ENCODE results near the gene SMPD2.
"Not testable (repeated sequence)": the region's sequence is repeated elsewhere in the genome, so short reads cannot be mapped to it uniquely, and the experiment has no call there.

SMPD2 gene

DNA sequence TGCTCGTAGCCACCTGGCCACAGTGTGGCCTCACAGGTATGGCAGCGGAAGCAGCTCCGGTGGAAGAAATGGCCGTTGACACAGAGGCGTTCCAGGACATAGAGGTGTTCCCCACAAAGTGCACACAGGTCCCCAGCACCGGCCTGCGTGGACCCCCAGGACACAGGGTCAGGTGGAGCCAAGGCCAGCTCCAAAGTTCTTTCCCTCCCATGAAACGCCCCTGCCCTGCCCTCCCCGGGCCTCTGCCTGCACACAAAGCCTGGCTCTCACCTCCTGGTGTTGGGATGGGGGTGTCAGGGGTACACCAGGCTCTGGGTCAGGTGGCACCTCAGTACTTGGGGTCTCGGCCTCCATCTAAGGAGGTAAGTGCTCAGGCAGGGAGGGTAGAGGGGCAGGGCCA, 6.6 kb downstream of the SMPD2 start:
- no peak for DNase-seq

DNA sequence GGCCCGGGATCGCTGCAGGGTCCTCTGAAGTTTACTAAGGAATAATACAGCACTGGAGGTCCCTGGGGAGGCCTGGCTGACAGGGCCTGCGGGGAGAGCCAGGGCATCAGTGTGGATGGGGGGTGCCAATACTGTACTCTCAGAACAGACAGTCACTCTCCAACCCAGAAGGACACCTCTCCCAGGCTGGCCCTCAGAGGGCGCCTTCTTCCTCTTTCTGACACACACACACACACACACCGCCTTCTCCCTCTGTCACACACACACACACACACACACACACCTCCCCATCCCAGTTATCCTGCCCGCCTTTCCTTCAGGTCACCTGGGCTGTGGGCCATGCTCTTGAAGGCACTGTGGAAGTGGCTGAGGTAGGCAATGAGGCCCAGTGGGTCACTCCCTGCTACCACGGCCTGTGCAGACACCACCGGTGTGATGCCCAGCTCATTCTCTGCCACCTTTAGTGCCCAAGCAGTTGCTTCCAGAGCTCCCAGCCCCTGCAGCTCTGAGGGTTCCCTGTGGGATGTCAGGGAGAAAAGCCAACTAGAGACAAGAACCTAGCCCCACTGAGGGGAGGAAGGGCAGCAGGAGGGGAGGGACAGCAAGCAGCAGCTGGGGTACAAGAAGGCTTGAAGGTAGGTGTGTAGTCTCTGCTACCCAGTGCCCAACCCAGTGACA, 7.5 kb downstream of the SMPD2 start:
- DNase-seq, result no peak

DNA sequence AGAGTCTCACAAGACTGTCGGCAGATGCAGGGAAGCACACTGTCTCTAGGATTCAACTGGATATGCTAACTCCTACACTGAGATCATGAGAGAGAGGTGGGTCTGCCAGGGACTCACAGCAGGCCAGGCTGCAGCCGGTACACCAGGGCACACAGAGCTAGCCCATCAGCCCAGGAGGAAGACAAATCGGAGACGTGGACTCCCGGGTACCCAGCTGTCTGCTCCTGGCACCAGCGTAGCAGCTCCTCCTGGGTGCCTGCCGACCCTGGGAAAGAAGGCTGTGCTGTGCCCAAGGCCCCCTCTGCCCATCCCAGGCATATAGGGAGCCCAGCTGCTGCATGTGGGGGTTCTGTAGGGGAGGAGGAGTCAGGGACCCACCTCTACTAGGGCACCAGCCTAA, 8.1 kb downstream of the SMPD2 start:
- DNase-seq, result no peak

DNA sequence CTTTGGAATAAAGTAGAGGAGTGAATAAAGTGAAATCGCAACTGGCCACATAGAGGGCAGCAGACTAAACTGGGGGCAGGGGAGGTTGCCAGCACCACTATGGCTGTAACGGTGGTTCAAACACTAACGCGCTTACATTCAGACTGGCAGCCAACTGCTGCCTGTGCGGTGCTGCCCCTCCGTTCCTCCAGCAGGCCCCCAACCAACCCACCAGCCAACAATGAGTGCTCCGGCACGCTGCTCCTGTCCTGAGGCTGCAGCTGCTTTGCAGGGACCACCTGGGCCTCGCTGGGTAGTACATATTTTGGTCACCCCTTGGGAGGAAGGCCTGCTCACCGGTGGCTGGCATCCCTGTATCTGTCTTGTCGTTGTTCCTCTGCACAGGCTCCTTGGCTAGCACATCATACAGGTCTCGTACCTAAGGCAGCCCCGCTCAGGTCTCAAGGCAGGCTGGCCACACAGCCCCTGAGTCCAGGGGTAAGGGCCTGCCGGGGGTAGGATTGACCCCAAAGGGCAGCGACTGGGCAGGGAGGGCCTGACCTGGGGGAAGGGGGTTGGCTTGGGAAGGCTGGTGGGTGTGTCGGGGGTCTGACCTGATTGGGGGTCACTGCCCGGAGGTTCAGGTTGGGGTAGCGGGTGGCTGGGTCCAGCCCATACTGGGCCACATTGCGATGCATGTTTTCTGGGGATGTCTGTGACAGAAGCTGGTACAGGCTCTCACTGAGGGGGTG, 8.7 kb downstream of the SMPD2 start:
- no peak for DNase-seq

DNA sequence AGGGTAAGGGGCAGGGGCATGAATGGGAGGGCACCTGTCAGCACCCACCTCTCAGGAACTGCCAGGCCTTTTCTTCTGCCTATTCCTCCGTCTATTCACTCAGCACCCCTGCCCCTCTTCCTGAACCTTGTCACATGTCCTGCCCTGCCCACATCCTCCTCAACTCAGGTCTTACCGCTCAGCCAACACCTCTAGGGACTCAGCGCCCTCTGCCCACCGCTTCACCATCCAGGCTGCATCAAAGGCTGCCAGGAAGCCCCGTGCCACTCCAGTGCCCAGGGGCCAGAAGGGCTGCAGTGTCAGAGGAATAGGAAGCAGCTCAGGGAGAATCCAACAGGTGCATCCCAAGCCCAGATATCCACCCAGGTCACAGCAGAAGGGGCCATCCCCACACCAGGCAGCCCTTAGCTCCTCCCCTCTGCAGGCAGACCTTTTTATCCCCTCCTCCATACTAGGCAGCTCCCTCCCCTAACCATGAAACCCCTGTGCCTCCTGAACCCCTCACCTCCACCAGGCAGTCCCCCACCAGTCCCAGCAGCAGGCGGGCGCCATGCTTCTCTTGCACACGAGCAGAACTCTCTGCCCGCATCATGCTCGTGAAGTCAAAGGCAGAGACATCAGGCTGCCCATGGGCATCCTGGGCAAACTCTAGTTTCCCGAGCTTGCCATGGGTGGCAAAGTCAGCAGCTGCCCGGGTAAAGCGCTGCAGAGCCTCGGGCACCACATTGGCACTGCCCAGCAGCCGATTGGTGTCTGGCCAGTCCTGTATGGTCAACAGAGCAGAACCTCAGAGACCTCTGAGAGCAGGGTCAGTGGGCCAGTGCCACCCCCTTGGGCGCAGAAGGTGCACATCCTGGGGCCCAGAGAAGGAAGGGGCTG, 9.5 kb downstream of the SMPD2 start:
- no peak for DNase-seq

DNA sequence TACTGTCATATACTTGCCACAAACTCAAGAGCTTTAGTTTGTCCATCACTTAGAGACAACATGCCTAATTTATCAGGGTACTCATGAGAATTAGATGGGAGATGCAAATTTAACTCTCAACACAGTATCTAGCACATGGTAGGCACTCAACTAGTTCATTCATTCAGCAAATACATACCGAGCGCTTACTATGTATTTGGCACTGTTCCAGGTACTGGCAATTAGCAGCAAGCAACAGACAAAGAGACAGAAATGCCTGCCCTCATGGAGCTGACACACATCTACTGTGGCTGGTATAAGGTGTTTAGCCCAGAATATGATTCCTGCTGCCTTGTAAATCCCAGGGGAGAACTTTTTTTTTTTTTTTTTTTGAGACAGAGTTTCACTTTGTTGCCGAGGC, 10.3 kb downstream of the SMPD2 start:
- DNase-seq, result no peak

DNA sequence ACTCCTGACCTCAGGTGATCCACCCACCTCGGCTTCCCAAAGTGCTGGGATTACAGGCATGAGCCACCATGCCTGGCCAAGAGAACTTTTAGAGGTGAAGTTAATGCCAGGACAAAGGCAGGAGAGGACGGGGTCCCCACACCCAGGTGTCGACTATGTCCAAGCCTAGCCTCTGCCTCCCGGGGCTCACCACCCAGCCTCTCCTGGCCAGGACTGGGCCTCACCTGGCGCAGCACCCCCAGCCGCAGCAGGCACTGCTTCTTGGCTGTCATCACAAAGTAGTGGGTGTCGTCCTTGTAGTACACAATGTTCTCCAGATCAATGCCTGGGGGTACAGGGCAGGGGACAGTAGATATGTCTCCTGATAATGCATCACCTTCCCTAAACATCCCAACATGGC, 10.9 kb downstream of the SMPD2 start:
- no peak for DNase-seq

DNA sequence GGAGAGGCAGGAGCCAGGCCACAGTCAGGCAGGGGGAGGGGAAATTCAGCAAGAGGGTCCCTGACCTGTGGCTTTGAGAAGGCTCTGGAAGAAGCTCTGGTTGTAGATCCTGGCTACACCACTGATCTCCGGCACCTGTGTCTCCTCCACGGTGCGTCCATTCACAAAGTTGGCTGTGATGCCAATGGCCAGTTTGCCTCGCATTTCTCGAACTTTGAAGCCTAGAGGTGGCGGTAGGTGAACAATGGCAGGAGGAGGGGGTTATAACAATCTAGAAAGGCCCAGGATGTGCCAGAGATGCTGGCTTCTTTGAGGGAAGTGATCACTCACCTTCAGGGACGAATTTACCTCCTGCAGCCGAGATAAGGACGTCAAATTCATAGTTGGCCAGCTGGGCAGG, 11.7 kb downstream of the SMPD2 start:
- DNase-seq, result no peak

DNA sequence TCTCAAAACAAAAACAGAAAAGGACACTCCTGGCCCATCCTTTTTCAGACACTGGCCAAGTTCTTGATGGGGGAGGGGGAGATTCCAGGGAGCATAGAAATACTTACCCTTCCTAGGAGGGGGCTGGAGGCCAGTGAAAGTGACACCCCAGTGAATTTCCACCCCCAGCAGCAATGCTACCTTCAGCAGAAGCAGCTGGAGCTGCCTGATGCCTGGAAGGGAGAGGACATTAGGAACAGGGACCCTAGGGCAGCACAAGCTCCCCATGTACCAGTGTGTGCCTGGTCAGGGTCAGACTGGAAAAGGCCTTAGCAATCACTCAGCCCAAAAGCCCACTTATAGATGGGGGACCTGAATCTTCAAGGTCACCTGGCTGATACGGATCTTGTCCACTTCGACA, 12.6 kb downstream of the SMPD2 start:
- no peak for DNase-seq

DNA sequence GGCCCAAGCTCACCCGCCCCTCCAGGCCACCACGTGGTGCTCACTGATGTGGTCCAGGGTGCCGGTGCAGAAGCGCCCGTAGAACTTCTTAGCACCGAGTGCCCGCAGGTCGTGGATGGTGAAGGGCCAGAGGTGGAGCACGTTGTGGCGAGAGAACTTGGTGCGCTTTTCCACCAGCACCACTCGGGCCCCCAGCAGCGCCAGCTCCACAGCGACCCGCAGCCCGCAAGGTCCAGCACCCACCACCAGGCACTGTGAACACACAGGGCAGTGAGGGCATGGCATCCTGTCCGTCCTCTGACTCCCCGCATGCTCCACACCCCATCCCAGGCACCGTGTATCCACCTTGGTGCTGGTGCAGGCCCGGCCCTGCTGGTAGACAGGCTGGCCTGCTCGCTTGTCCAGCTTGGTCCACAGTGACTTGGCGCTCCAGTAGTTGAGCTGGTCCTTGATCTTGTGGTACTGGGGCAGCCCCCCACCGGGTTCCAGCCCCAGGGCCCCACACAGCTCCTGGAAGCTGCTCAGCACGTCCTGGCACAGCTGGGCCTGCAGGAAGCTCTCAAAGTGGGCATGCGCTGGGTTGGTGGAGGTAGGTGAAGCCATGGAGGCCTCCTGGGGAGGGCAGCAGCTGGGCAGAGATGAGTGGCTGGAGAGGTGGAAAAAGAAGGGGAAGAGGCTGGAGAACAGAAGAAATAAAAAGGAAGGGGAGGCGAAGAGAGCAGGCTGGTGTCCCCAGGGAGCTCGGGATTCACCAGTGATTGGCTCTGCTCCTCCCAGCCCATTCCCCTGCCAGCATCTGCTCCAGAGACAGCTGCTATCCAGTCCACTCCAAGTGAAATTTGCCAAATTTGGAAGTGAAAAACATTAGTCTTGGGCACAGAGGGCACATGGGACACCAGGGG, 13.3 kb downstream of the SMPD2 start:
- no peak for DNase-seq

DNA sequence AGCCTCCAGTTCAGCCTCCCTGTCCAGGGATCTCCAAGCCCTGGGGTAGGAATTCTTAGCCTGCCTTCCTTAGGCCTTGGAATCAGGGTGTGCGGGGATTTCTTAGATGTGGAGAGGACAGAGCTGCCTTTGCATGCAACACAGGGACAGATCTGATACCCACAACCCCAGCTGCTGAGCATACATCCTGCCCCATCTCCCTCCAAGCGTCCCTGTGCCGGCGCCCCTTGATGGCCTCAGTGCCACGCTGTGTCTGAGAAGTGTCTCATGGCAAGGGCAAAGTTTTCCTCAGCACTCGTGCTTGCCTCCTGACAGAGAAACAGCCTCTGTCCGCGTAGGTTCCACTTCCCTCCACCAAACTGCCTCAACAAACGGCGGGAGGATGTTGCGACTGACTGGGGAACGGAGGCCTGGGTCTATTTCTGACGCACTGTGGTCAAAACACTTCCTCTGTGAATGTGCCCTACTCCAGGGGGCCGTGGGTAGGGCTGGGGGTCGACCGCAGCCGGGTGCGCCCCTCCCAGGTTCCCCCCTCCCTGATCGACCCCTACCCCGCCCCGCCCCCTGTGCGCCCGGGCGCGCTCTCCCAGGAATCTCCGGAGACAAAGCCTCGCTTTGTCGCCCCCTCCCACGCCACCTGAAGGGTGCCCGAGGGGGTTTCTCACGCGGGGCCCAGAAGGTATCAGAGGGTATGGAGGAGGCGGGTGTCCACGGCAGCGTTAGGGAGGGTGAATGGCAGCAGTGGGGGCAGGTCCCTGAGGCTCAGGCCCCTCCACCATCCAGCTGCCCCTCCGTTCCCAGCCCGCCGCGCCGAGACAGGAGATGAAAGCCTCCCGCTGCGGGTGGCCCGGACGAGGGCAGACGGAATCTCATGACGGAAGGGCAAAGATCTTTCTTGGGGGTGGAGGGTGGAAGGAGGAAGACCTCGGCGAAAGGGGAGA, 14.2 kb downstream of the SMPD2 start:
- no peak for DNase-seq

DNA sequence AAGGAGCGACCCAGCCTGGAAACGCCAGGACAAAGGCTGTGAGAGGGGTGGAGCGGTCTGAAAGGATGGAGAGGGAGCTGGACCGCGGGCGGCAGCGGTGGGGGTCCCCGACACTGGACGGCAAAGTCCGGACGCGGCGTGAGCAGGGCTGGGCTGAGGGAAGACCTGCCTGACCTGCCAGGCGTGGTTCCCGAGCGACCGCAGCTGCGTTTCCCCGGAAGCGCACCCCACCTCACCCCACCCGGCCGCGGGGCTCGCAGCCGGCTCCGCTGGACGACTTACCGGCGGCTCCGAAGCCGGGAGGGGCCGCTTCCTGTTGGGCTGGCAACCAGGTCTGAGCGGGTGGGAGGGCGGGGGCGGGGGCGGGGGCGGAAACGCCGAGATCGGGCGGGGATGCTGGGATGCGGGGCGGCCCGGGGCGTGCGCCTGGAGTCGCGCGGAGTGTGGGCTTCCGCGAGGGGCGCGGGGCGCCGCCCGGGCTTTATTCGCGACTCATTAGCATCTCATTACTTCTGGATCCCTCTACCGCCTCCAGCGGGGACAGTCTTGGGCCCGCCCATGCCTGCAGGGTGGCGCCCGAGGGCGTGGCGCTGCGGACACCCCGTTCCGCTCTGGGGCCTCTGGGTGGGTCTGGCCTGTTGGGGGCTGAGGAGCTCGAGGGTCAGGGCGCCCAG, 15.1 kb downstream of the SMPD2 start, which contains the start of gene MICAL1:
Gene MICAL1, minus strand, starts transcription at position 336 of the 674 bp plus-strand sequence. CDS start 1,576 bp downstream, outside the sequence.
- peak; percentile 88 for DNase-seq

DNA sequence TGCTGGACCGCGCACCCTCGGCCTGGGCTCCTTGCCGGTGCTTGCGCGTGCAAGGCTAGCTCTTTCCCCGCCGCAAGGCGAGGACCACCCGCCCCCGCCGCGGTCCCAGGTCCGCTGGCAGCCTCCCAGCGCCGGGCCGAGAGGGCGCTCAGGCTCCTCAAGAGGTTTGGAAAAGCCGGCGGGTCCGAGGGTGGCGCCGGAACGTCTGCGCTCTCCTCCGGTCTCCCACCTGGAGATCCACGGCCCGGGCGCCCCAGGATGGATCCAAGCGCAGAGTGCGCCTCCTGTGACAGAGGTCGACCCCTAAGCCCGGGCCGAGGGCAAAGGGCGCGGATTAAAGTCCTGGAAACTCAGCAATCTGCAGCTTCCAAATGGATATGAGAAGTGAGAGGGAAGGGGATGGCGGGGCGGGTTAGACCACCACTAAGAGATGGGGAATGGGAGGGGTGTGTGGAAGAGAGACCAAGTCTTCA, 15.6 kb downstream of the SMPD2 start:
- no peak for DNase-seq

DNA sequence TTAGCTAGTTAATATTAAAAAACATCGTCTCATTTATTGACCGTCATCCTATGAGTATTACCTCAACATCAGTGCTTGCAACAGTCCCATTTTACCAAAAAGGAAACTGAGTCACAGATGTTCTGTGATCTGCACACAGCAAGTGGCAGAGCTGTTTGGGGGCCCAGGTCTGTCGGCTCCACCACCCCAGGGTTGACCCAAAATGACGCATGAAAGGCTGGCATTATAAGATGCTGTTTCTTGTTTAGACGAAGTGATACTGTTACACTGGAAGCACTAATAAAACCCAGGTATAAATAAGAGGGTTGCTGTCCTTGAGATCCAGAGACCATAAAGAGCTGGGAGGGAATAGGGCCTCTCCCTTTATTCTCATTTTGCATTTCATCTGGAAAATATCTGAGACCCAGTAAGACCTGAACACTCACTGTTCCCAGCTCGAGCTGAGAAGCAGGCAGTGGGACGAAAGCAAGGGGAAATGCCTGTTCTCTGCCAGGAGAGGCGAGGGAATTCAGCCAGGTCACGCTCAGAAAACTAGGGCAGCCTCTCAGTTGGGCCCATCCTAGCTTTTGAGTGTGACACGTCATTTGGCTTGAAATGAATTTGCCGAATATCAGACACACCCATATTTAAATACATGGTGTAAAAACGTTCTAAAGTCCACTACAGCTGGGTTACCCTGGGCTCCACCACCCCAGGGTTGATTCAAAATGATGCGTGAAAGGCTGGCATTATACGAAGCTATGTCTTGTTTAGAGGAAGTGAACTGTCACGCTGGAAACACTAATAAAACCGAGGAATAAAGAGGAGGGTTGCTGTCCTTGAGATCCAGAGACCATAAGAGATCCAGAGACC, 16.4 kb downstream of the SMPD2 start:
- DNase-seq, result no peak

DNA sequence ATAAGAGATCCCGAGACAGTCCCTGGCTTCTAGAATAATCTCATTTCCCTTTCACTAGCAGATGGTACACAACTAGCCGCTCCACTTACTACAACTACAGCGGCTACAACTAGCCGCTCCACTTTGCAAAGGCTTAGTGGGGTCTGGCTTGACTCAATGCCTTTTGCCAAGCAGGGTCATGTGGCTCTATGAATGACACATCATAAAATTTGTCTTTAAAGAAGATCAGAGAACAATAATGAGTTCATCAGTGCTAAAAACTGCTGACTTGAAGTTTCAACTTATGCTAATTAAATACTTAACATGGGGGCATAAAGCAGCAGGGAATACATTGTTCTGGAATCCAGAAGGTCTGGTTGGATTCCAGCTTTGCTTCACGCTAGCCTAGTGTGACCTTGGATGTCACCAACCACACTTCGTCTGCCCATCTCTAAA, 17.1 kb downstream of the SMPD2 start:
- DNase-seq, result no peak

DNA sequence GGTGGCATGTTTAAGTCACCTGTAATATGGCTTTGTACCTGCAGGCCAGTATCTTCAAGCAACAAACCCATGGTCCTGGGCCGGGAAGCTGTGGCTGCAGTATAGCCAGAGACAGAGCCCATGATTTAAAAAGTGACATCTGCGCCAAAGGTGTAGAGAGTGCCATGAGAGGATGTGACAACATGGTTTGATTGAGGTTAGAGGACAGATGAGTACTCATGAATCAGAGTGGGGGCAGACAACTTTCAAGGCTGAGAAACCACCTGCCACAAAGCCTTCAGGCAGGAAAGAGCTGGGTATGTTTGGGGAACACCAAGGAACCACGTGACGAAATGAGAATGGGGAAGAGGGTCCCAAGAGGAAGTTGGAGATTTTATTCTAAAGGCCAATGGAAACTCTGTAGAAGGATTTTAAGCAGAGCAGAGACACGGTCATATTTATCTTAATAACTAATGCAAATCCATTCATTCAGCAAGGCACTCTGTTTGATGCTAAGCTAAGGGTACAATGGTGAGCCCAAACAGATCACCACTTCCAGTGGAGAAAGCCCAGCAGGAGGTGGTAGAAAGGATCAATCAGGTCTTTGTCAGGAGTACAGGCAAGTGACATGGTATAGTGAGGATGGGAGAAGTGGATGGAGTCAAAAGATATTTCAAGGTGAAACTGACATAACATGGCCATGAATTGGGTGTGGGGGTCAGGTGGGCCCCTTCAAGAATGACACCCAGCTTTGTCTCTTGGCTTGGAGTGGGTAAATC, 18.4 kb downstream of the SMPD2 start:
- DNase-seq, result no peak

DNA sequence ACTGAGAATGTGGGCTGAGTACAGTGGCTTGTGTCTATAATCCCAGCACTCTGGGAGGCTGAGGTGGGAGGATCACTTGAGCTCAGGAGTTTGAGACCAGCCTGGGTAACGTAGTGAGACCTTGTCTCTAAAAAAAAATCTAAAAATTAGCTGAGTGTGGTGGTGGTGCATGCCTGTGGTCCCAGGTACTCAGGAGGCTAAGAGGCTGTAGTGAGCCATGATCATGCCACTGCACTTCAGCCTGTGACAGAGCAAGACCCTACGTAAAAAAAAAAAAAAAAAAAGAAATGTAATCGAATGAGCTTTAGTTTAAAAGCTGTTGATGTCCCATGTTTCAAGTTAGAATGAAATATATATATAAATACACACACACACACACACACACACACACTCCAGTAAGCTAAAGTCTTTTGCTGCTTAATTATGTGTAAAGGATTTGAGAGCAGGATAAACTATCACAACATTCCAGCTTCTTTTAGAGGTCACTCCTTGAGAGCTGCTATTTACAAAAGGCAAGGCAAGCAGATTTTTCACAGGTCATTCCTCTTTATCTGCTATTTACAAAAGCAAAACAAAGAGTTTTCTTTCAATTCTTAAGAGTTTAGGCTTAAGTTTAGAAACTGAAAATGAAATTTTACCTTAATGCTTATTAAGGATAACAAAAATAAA, 19.8 kb downstream of the SMPD2 start:
- no peak for DNase-seq

DNA sequence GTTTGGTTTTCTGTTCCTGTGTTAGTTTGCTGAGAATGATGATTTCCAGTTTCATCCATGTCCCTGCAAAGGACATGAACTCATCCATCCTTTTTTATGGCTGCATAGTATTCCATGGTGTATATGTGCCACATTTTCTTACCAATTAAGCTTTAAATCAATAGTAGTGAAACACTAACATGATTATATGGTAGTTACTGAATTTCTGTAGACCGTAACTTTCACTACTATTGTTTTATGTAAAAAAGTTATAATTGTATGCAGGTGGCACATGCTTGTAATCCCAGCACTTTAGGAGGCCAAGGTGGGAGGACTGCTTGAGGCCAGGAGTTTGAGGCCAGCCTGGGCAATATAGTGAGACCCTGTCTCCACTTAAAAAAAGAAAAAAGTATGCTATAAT, 20.7 kb downstream of the SMPD2 start:
- DNase-seq, result not testable (repeated sequence)
